Body of pancreas (tissue), 4 donors: ENCODE data around the gene TGFBR3.

ENCODE experiments used
- CTCF ChIP-seq, 7 experiments: fragments of 450-650 bp in 4 of 7; fragments of 200-600 bp in 3 of 7; sonication (generic) in 3 of 7; IDR thresholded peaks; one replicate each; pipeline ENCODE4 v1.5.1; 2016 to 2019; ENCODE audit warnings: antibody characterized with exemption in 7 of 7
- POLR2A ChIP-seq, 3 donors: fragments of 450-650 bp; IDR thresholded peaks; one replicate each; pipeline ENCODE4 v1.6.1; 2016; ENCODE audit warnings: antibody characterized with exemption in 3 of 3, mild to moderate bottlenecking in 2 of 3

GRCh38 chr1:91846639-91847013, 39.3 kb downstream of the TGFBR3 start:
- TF ChIP-seq CTCF (IDR thresholded peaks at IDR 0.05), result no peak
- no peak for TF ChIP-seq POLR2A (IDR thresholded peaks at IDR 0.05)
